GM23338 (cell line): ENCODE results near the gene DHX34. TPM values are rescaled to one million over a fixed set of nuclear protein-coding genes. Genes with fewer than 3 reads are reported as not detected.

Experiments
- ATAC-seq: fragments of 200-7000 bp; cut with Tn5 transposase; 3 replicates; pipeline ENCODE4 v1.9.1; 2020
- DNase-seq: peaks from one replicate; pipeline ENCODE4 v3.0.0-alpha.2; 2015; ENCODE audit warnings: low spot score
- H2AFZ ChIP-seq: fragments of 200-600 bp; sonication (generic); 2 replicates; pipeline ENCODE4 v1.8.0; 2016; ENCODE audit warnings: antibody characterized with exemption, mild to moderate bottlenecking, moderate library complexity
- H3F3A ChIP-seq: fragments of 200-600 bp; sonication (generic); replicated peaks from 2 replicates; pipeline ENCODE4 v1.8.0; 2017; ENCODE audit warnings: antibody characterized with exemption, mixed run types, low read depth
- H3K27ac ChIP-seq: fragments of 200-600 bp; sonication (generic); 2 replicates; pipeline ENCODE4 v1.6.1; 2016; ENCODE audit warnings: low read depth
- H3K27me3 ChIP-seq: fragments of 200-600 bp; sonication (generic); 2 replicates; pipeline ENCODE4 v1.8.0; 2016; ENCODE audit warnings: mild to moderate bottlenecking, mixed run types, moderate library complexity; ENCODE audit not compliant: insufficient read depth
- H3K36me3 ChIP-seq: fragments of 200-600 bp; sonication (generic); 2 replicates; pipeline ENCODE4 v1.8.0; 2016; ENCODE audit warnings: mild to moderate bottlenecking; ENCODE audit not compliant: insufficient read depth
- H3K4me1 ChIP-seq: fragments of 200-600 bp; sonication (generic); 2 replicates; pipeline ENCODE4 v1.8.0; 2016; ENCODE audit warnings: mild to moderate bottlenecking, moderate library complexity; ENCODE audit not compliant: insufficient read depth
- H3K4me2 ChIP-seq: fragments of 200-600 bp; sonication (generic); 2 replicates; pipeline ENCODE4 v1.7.1; 2017; ENCODE audit warnings: mixed run types
- H3K4me3 ChIP-seq: fragments of 200-600 bp; sonication (generic); 2 replicates; pipeline ENCODE4 v1.6.1; 2016; ENCODE audit warnings: mixed run types
- H3K79me2 ChIP-seq: fragments of 200-600 bp; sonication (generic); replicated peaks from 2 replicates; pipeline ENCODE4 v1.8.0; 2017; ENCODE audit warnings: mild to moderate bottlenecking; ENCODE audit not compliant: insufficient read depth
- H3K9me2 ChIP-seq: fragments of 200-600 bp; sonication (generic); 2 replicates; pipeline ENCODE4 v1.8.0; 2017; ENCODE audit not compliant: insufficient read depth
- H4K20me1 ChIP-seq: fragments of 200-600 bp; sonication (generic); replicated peaks from 2 replicates; pipeline ENCODE4 v1.8.0; 2017; ENCODE audit warnings: mild to moderate bottlenecking; ENCODE audit not compliant: insufficient read depth
- H3K27ac Mint-ChIP-seq: 2 replicates; pipeline ENCODE4 v1.8.0; 2020; ENCODE audit warnings: inconsistent platforms, mild to moderate bottlenecking, moderate library complexity, mixed read lengths
- H3K27me3 Mint-ChIP-seq: 3 replicates; pipeline ENCODE4 v1.8.0; 2022; ENCODE audit warnings: low read depth, mild to moderate bottlenecking, moderate library complexity, mixed read lengths, inconsistent platforms; ENCODE audit not compliant: insufficient read depth, poor library complexity
- H3K36me3 Mint-ChIP-seq: 3 replicates; pipeline ENCODE4 v1.8.0; 2021; ENCODE audit warnings: low read depth, mild to moderate bottlenecking, inconsistent platforms, moderate library complexity, mixed read lengths
- H3K4me1 Mint-ChIP-seq: 3 replicates; pipeline ENCODE4 v1.8.0; 2020; ENCODE audit warnings: mild to moderate bottlenecking, inconsistent platforms, mixed read lengths
- H3K4me3 Mint-ChIP-seq: 3 replicates; pipeline ENCODE4 v1.8.0; 2021; ENCODE audit warnings: moderate library complexity, mild to moderate bottlenecking, inconsistent platforms, mixed read lengths
- H3K9me3 Mint-ChIP-seq: 3 replicates; pipeline ENCODE4 v1.8.0; 2020; ENCODE audit warnings: moderate library complexity, mild to moderate bottlenecking, inconsistent platforms, mixed read lengths
- CREB1 ChIP-seq: fragments of 250-450 bp; sonication (Bioruptor Pico); IDR thresholded peaks from 2 replicates; pipeline ENCODE4 v1.5.0; 2020; ENCODE audit warnings: low read depth, mild to moderate bottlenecking, moderate library complexity
- CTCF ChIP-seq, 2 experiments: fragments of 200-600 bp in 1 of 2; sonication (generic) in 1 of 2; conservative IDR thresholded peaks; 2 replicates each; pipeline versions ENCODE4 v1.5.1 to v1.6.1; 2016 to 2017; ENCODE audit warnings: antibody characterized with exemption in 2 of 2, low read depth in 2 of 2, mild to moderate bottlenecking in 2 of 2, moderate library complexity in 1 of 2
- ETS1 ChIP-seq: IDR thresholded peaks from 2 replicates; pipeline ENCODE4 v1.6.1; 2016; ENCODE audit warnings: antibody characterized with exemption
- JUNB ChIP-seq: IDR thresholded peaks from one replicate; pipeline ENCODE4 v1.6.1; 2016; ENCODE audit warnings: antibody characterized with exemption; ENCODE audit not compliant: unreplicated experiment
- POLR2AphosphoS5 ChIP-seq: IDR thresholded peaks from 2 replicates; pipeline ENCODE4 v1.6.1; 2016; ENCODE audit warnings: antibody characterized with exemption, low read depth
- REST ChIP-seq: IDR thresholded peaks from one replicate; pipeline ENCODE4 v1.6.1; 2018; ENCODE audit warnings: antibody characterized with exemption; ENCODE audit not compliant: unreplicated experiment
- STAT1 ChIP-seq: IDR thresholded peaks from one replicate; pipeline ENCODE4 v1.6.1; 2016; ENCODE audit warnings: antibody characterized with exemption; ENCODE audit not compliant: unreplicated experiment
- ZNF331 ChIP-seq: fragments of 250-450 bp; sonication (Bioruptor Pico); IDR thresholded peaks from 2 replicates; pipeline ENCODE4 v1.5.0; 2020; ENCODE audit warnings: low read depth, mild to moderate bottlenecking, moderate library complexity
- ZNF462 ChIP-seq: fragments of 250-450 bp; sonication (Bioruptor Pico); IDR thresholded peaks from 2 replicates; pipeline ENCODE4 v1.5.0; 2020; ENCODE audit warnings: mild to moderate bottlenecking, moderate library complexity
- polyA plus RNA-seq: library from polyadenylated mRNA; unstranded; fragments of >200 nt; fragmentation: Nextera tagmentation; extraction: Ambion mirVana; gene quantifications from 2 replicates; pipeline ENCODE4 v1.2.1, GENCODE V29; 2016
- total RNA-seq: library from RNA; depleted of rRNA; stranded (reverse); fragments of >200 nt; shearing (Covaris generic); gene quantifications from 2 replicates; pipeline ENCODE4 v1.2.3, GENCODE V29; 2014

Gene DHX34
- total and polyA plus RNA-seq, 2 experiments from 2014 or later = 16.3 to 50.1 TPM

GRCh38 chr19:47413941-47414340, 64.8 kb downstream of the DHX34 start:
- DNase-seq (no peak), ATAC-seq (no peak)
- Mint-ChIP-seq H3K4me1 (peaks cover 27% of the 10 kb centered on the region), H3K27me3 (peaks cover 47% of the 10 kb centered on the region), H3K4me3 (no peak overlapping the region), H3K36me3 (peaks cover 12% of the 10 kb centered on the region), H3K27ac (no peak overlapping the region), H3K9me3 (no peaks in the 10 kb centered on the region; the same call in 2 of the 3 replicates)
- no peak overlapping the region for H3K27ac ChIP-seq
- H3K4me3 ChIP-seq = no peak overlapping the region
- 0 out of 2 replicates have a peak, but pooled peaks cover 7% of the 10 kb centered on the region for H3K79me2 ChIP-seq
- no peak overlapping the region for H3K4me2 ChIP-seq
- H3F3A ChIP-seq = peaks cover 10% of the 10 kb centered on the region; the same call in 1 of the 2 replicates
- no peaks in the 10 kb centered on the region for H3K36me3 ChIP-seq
- TF ChIP-seq CTCF (conservative IDR thresholded peaks at IDR 0.05; ENCODE audit: low read depth in 2 of 2) (no peak), STAT1 (no peak), ZNF331 (CRISPR knock-in tag) (no peak), ZNF462 (CRISPR knock-in tag) (no peak), ETS1 (no peak), CREB1 (CRISPR knock-in tag) (no peak), REST (no peak), JUNB (no peak), POLR2AphosphoS5 (no peak)
- H2AFZ ChIP-seq = no peak overlapping the region
- H3K9me2 ChIP-seq = no peaks in the 10 kb centered on the region
- no peaks in the 10 kb centered on the region for H4K20me1 ChIP-seq
- peaks cover 13% of the 10 kb centered on the region; the same call in 1 of the 2 replicates for H3K4me1 ChIP-seq
- H3K27me3 ChIP-seq = peaks cover 33% of the 10 kb centered on the region
